NCI-H510A (cell line): Measurements from ENCODE around the gene PGPEP1.
"Not testable (repeated sequence)": the region's sequence is repeated elsewhere in the genome, so short reads cannot be mapped to it uniquely, and the experiment has no call there.

Experiments used
- DNase-seq: peaks from one replicate; lab custom pipeline; 2025; lab: John Stamatoyannopoulos, UW

PGPEP1 gene

DNA sequence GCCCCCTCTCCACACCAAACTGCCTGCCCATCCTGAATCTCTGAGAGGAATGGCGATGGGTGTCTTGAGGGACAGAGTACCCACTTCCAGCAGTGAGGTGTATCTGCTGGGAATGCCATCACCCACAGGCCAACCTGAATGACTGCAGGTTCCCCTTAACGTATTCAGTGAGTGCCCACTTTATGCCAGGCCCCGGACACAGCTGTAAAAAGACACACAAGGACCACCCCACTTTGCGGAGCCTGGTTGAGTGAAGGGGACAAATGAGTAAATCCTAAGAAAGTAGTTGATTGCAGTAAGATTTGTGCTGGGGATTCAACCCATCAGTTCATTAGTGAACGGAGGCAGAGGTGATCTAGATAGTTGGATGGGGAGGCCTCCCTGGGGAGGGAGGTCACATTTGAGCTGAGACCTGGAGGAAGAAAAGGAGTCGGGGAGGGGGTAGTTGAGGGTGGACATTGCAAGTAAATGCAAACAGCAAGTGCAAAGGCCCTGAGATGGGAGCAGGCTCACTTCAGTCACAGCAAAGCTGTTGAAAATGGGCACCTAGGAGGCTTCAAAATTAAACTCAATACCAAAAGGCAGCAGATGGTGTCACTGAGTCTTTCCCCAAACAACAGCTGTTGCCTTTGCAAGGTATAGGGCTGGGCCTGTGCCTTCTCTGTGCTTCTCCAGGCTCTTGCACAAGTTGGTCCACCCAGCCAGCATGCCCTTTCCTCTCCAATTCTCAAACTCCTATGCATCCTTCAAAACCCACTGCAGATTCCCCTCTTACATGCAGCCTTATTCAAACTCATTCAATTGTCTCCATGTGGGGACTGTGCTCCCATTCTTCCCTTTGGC is 49.9 kb downstream of the PGPEP1 start:
- no peak for DNase-seq

DNA sequence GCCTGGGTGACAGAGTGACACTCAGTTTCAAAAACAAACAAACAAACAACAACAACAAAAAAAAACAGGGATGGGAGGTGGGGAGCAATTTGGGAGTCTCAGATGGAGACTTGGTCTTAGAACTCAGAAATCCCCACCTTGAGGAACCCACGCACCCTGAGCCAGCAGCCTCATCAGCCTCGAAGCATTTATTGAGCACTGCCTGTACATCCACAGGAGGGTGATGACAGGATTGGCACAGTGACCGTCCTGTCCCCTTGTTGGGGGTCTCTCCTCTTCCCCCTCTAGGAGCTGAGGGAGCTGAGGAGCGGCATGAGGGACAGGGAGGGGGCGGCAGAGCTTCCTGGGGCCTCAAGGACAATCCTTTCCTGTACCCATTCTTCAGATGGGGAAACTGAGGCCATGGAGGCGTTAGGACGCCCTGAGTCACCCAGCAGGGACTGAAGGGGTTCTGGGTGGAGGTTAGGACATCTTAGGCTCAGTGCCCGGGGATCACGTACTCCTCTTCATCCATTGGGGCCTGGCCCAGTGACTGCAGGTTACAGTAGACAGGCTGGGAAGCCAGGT is 51.2 kb downstream of the PGPEP1 start:
- no peak for DNase-seq

DNA sequence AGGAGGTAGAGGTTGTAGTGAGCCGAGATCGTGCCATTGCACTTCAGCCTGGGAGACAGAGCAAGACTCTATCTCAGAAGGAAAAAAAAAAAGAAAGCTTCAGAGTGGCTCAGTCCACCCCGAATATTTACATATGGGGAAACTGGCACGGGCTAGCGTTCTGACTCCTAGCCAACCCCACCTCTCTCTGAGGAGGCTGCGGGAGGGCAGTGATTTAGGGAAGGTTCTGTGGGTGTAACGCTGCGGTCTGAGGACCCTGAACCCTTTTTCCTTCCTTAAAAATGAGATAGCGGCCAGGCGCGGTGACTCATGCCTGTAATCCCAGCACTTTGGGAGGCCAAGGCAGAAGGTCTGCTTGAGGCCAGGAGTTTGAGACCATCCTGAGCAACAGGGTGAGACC is 52.0 kb downstream of the PGPEP1 start:
- no peak for DNase-seq

DNA sequence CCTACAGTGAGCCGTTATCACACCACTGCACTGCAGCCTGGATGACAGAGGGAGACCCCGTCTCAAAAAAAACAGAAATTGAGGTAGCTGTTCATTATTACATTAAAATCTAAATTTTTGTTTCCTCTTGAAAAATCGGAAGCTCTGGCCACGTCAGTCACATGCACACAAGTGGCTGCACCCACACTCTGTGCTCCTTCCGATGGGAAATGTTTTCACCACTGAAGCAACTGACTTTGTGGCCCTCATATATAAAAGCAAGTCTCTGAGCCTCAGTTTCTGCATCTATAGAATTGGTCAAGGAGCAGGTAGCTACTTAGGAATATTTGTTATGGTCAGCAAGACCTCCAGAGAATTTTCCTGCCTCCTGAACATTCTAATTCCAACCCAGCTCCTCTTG is 52.5 kb downstream of the PGPEP1 start:
- no peak for DNase-seq

DNA sequence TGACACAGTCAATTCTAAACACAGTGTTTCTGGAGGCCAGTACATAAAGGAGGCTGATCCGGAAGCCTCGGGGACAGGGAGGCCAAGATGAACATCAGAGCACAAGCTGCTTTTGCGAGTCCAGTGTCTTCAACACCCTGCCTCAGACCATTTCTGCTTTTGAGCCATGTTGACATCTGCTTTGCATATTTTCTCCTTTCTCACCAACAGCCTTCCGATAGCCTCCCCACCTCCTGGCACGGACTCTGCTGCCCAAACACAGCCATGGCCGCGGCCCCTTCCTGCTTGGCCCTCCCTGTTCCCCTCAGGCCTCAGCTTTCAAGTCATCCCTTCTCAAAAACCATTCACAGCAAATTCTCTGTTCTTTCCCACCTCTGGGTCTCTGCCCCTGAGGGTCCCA is 53.4 kb downstream of the PGPEP1 start:
- no peak for DNase-seq

DNA sequence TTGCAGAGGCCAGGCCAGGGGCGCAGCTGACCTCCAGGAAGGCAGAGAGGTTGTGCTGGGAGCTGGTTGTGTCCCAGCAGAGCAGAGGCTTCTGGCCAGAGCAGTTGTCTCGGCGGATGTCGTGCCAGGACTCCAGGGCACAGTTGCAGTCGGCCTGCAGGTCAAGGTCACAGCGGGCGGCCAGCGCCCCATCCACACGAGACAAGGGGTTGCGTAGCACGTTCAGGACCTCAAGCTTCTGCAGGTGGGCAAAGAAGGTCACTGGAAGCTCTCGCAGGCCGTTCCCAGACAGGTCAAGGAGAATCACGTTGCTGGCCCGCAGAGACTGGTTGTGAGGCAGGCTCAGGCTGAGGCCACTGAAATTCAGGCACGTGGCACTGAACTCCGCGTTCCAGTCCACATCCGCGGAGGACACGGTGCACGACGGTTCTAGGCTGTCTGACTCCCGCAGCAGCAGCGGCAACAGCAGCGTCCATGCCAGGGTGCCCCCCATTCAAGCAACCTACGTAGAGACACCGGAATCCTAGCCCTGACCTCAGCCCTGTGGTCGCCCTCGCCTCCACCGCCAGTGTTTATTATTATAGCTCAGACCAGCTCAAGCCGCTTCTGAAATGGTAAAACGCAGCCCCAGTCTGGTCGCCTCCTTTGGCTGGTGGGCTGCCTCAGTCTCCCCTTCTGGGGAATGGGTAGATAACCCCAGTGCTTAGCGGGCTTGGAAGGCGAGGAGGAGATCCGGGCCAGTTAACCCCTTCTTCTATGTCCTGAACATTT is 56.3 kb downstream of the PGPEP1 start:
- no peak for DNase-seq

DNA sequence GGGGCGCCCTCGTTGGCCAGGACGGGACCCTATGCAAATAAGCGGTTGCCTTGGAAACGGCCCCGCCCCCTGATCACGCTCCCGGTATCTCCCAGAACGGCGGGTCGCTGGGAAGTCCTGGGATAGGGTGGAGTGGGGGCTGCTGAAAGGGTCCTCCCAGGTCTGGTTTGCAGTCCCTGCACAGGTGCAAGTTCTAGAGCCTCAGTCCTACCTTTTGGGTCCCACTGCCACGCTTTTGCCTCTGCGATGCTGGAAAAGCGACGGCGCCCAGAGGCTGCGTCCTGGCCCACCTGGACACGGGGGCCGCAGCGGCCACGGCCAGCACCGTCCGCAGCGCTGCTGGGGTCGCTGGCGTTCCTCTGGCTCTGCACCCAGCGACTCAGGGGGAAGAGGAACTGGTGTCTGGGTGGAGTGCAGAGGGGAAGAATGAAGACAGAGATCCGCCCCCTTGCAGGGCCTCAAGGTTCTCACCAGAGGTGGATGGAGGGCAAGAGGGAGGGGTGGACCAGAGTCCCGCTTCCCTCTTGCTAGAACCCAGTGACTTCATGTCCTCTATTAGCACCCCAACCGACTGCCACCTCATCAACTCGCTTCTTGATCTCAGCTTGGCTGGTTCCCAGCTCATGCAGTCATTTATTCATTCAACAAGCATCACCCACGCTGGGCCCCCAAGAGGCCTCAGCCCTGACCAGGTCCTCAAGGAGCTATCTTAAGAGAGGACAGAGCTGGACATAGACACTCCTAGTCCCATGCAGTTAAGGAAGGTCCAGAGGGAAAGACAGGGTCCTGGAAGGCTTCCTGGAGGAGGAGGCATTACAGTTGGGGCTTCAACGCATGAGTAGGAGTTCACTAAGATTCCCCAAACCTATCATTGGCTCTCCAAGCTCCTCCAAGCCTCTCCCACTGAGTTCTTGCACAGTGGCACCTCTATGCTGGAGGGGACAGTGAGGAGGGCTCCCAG is 57.1 kb downstream of the PGPEP1 start, which contains the start of gene LRRC25:
Gene LRRC25, minus strand, starts transcription at position 381 of the 961 bp plus-strand sequence. CDS start 659 bp downstream, outside the sequence.
- no peak for DNase-seq

DNA sequence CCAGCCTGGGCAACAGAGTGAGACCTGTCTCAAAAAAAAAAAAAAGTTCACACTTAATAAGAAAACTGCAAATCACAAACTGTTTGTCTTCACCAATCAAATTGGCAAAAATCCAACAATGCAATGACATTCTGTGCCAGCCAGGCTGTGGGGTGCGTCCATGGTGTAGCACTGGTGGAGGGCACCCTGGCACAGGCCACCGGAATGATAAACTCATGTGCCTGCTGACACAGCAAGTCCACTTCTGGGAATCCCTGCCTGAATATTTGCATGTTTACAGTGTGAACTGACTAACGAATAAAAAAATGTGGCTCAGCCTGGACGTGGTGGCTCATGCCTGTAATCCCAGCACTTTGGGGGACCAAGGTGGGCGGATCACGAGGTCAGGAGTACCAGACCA is 58.6 kb downstream of the PGPEP1 start:
- no peak for DNase-seq

DNA sequence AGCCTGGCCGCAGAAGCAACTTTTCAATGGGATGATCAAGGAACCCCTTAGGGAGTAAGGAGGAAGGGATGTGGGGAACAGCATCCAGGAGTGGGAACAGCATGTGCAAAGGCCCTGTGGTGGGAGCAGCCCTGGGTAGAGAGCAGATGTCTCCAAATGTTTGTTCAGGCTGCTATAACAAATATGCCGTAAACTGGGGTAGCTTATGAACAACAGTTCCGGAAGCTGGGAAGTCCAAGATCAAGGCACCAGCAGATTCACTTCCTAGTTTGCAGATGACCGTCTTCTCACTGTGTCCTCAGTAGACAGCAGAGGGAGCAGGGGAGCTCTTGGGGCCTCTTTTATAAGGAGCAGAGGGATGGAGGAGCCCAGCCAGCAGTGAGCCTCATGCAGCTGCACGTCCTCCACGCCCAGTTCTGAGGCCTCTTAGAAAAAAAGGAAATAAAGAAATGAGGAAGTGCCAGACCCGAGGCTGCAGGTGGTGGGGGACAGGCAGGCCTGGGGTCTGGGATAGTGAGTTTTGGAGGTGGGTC is 61.2 kb downstream of the PGPEP1 start:
- no peak for DNase-seq

DNA sequence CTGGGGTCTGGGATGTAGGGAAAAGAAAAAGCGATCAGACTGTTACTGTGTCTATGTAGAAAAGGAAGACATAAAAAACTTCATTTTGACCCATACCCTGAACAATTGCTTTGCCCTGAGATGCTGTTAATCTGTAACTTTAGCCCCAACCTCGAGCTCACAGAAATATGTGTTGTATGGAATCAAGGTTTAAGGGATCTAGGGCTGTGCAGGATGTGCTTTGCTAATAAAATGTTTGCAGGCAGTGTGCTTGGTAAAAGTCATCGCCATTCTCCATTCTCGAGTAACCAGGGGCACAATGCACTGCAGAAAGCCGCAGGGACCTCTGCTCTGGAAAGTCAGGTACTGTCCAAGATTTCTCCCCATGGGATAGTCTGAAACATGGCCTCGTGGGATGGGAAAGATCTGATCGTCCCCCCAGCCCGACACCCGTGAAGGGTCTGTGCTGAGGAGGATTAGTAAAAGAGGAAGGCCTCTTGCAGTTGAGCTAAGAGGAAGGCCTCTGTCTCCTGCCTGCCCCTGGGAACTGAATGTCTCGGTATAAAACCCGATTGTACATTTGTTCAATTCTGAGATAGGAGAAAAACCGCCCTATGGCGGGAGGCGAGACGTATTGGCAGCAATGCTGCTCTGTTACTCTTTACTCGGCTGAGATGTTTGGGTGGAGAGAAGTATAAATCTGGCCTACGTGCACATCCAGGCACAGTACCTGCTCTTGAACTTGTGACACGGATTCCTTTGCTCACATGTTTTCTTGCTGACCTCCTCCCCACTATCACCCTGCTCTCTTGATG is 62.3 kb downstream of the PGPEP1 start:
- DNase-seq: not testable (repeated sequence)

DNA sequence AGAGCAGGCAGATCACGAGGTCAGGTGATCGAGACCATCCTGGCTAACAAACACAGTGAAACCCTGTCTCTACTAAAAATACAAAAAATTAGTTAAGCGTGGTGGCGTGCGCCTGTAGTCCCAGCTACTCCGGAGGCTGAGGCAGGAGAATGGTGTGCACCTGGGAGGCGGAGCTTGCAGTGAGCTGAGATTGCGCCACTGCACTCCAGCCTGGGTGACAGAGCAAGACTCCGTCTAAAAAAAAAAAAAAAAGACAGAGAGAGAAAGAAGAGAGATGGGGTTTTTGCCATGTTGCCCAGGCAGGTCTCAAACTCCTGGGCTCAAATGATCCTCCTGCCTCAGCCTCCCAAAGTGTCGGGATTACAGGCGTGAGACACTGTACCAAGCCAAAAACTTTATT is 65.4 kb downstream of the PGPEP1 start:
- DNase-seq: not testable (repeated sequence)

DNA sequence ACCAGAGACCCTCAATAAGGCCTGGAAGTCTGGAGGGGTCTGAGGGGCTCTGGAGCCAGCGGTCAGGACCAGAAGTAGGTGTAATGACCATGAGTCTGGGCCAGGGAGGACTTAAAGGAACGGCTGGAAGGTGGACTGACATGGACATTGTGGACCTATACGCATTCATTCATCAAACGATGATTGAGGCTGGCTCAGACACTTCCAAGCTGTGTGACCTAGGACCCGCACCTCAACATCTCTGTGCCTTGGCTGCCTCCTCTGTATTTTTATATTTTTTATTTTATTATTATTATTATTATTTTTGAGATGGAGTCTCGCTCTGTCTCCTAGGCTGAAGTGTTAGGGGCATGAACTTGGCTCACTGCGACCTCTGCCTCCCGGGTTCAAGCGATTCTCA is 66.4 kb downstream of the PGPEP1 start:
- DNase-seq: no peak

DNA sequence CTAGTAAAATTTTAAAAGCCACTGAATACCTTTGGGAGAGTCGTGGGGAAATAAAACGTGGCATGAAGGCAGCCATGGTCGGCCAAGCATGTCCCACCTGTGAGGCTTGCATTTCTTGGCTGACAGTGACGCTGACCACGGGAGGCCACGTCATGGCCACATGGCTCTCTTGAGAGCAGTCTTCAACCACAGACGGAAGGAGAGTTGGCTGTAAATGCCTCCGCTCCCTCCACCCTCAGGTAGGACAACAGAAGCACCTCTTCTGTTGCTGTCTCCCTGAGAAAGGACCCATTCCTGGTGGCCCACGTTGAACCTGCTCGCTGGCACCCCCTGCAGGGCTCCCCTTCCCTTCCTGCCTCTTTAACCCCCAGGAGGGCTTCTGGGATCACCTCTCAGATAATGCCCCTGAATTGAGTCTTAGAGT is 67.7 kb downstream of the PGPEP1 start:
- DNase-seq: no peak

DNA sequence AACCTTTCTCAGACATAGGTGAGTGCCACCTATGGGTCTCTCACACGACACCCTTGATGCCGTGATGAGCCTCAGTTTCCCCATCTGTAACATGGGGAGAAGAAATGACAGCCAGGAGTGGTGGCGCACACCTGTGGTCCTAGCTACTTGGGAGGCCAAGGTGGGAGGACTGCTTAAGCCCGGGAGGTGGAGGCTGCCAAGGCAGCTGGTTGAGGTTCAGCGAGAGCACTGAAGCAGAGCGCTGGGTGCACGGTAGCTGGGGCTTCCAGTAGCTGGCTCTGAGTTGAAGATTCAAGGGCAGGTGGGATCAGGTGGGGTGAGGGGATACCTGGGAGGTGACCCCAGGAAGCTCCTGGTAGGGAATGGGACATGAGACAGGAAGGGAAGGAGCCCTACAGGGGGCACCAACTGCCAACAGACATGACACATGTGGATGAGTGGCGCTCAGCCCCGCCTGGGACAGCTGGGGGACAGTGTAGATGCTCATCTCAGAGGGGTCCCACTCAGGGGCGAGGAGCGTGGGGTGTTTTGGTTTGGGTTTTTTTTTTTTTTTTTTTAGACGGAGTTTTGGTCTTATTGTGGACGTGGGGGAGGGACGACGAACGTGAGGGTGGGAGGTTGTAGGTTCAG is 72.3 kb downstream of the PGPEP1 start:
- no peak for DNase-seq

DNA sequence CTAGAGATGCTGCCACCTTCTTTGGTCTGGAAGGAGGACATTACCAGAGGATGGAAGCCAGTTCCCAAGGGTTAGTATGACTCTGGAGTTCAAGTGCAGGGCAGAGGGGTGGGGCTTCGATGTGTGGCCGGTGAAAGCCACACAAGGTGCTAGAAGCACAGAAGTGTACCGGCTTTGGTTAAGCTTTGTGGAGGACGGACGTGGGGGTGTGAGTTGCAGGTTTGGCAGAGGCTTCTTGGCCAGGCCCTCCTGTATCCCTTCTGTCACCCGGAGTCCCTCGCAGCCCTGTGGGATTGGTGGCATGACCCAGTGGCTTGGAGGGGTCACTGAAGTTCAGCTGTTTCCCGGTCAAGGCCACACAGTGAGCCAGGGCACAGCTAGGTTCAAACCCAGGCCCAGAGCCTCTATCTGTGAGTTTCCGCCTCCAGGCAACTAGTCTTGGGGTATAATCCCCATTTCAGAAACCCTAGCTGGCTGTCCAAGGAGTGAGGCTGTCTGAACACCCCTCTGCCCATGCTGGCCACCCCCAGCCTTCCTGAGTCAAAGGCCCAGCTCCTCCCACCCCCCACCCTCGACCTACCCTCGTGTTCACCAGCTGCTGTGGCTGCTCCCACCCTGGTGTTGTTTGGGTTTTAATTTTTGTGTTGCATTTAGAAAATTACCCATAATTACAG is 74.2 kb downstream of the PGPEP1 start:
- no peak for DNase-seq

DNA sequence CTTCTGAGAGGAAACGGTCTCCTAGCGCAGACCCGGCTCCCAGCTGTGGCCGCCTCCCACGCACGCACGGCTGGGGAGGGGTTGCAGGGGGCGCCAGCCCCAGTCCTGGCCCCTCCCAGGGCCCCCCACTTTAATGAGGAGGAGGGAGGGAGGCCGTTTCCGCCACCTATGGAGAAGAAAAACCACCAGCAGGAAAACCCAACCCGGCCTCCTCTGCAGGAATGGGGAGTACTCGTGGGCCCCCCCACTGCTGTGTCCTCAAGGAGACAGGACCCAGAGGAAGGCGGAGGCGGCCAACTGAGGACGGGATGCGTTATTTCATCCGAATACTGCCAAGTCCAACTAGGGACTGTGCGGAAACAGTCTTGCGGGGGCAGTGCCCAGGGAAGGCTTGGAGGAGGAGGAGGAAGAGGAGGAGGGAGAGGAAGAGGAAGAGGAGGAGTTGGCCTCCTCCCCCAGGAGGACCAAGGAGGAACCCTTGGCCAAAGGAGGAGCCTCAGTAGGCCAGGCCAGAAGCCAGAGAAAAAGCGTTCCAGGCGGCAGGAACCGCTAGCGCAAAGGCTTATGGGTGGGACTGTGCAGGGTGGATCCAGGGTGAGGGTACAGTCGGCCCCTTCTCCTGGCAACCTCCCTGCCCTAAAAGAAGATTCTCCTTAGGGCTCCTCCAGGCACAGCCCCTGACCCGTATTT is 74.9 kb downstream of the PGPEP1 start:
- DNase-seq: no peak

DNA sequence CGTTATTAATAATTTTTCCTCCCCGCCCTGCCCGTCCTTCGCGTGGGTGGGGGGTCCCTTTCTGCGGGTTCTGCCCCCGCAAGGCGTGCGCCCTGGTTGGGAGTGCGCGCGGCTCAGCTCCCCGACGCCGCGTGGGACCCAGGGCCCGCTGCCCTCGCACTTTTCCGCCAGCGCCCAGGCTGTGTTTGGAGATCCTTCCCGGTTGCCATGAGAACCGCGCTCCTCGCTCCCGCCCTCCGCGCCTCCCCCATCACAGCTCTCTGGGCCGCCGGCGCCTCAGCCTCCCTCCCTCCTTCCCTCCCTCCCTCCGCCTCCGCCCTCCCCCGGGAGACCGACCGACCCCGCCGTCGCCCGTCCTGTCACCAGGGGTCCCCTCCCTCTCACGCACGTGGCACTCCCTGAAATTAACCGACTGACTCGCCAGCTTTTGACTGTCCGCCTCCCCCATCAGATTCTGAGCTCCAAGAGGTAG is 76.4 kb downstream of the PGPEP1 start:
- peak; percentile 73 for DNase-seq

DNA sequence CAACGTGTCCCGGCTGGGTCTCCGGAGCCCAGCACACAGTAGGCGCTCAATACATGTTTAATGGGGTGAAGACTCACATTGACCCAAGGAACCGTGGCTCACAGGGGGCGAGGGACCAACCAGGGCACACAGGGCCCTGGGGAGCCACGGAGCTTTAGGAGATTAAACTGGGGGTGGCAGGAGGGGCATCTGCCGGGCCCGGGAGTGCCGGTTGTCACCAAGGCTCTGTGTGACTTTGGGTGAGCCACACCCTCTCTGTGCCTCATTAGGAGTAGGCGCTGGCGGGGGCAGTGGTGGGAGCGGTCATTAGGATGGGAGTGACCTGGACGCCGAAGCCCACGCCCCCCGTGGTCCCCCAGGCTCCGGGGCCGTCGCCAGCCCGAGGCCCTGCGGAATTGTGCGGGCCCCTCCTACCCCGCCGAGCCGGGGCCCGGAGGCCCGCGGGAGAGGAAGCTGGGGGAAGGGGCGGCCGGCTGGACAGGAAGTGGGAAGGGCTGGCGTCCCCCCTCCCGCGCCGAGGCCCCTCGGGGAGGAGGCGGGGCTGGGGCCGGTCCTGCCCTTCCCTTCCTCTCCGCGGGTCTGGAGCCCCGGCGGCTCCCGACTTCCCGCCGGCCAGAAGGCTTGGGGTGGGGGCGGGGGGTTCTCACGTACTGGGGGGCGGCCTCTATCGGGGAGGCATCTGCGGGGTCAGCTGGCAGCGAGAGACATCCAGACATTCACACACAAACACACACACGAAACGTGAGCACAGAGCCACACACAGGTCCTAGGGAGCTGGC is 77.0 kb downstream of the PGPEP1 start:
- DNase-seq: peak; percentile 79
